DMS53 (cell line): Measurements from ENCODE around the gene NME9.
A peak's percentile ranks its signal among the peaks of the same experiment; 100 is the strongest.
"Not testable (repeated sequence)": the region's sequence is repeated elsewhere in the genome, so short reads cannot be mapped to it uniquely, and the experiment has no call there.

Experiments
- DNase-seq: peaks from one replicate; lab custom pipeline; 2025; lab: John Stamatoyannopoulos, UW

Gene NME9, protein sequence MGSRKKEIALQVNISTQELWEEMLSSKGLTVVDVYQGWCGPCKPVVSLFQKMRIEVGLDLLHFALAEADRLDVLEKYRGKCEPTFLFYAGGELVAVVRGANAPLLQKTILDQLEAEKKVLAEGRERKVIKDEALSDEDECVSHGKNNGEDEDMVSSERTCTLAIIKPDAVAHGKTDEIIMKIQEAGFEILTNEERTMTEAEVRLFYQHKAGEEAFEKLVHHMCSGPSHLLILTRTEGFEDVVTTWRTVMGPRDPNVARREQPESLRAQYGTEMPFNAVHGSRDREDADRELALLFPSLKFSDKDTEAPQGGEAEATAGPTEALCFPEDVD

GRCh38 chr3:138329127-138329983, at the start of gene NME9:
NME9 (minus strand) TSS chr3:138329851; CDS start chr3:138329335, 516 bp downstream.
- DNase-seq, result peak; percentile 90

- no peak for DNase-seq
These were observed 49.3 kb upstream of the NME9 start for GRCh38 chr3:138378990-138379389.

- DNase-seq, result no peak
These were observed 48.7 kb upstream of the NME9 start for GRCh38 chr3:138378331-138378730.

GRCh38 chr3:138377804-138378203, 48.2 kb upstream of the NME9 start:
- DNase-seq, result no peak

DNA sequence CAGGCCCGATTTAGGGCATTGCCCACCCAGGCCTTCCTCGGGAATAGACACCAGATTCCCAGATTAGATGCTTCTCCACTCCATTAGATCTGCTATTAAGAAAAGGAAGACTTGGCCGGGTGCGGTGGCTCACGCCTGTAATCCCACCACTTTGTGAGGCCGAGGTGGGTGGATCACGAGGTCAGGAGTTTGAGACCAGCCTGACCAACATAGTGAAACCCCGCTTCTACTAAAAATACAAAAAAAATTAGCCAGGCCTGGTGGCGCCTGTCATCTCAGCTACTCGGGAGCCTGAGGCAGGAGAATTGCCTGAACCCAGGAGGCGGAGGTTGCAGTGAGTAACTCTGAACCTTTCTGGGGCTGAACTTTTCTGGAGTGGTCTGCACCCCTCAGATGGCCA, 47.6 kb upstream of the NME9 start:
- DNase-seq, result not testable (repeated sequence)

DNA sequence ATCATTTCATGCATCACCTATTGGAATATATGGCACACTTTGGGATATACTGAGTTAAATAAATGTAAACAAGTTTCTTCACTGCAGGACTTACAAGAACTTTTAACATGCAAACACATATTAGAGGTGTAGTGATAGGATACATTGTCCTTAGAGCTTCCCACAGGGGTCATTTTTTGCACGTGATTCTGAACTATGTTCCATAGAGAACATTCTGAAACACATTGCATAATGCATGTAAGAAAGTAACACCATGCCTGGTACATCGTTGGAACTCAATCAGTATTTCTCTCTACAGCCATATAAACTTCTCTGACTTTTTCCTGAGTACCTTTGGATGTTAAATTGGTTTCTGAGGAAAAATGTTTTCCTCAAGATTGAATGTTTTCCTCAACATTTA, 47.0 kb upstream of the NME9 start:
- DNase-seq, result no peak

- DNase-seq, result no peak
These were observed 45.8 kb upstream of the NME9 start for GRCh38 chr3:138375447-138375846.

- no peak for DNase-seq
These were observed 45.0 kb upstream of the NME9 start for GRCh38 chr3:138374573-138375134.

DNA sequence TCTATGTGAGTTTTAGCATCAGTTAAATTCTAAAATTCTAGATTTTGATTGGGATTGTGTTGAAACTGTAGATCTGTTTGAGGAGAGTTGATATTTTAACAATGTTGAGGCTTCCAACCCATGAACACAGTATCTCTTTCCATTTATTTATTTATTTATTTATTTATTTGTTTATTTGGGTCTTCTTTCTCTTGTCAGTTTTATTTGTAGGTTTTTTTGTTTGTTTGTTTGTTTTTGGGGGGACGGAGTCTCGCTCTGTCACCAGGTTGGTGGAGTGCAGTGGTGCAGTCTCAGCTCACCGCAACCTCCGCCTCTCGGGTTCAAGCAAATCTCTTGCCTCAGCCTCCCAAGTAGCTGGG, 44.1 kb upstream of the NME9 start:
- no peak for DNase-seq

DNA sequence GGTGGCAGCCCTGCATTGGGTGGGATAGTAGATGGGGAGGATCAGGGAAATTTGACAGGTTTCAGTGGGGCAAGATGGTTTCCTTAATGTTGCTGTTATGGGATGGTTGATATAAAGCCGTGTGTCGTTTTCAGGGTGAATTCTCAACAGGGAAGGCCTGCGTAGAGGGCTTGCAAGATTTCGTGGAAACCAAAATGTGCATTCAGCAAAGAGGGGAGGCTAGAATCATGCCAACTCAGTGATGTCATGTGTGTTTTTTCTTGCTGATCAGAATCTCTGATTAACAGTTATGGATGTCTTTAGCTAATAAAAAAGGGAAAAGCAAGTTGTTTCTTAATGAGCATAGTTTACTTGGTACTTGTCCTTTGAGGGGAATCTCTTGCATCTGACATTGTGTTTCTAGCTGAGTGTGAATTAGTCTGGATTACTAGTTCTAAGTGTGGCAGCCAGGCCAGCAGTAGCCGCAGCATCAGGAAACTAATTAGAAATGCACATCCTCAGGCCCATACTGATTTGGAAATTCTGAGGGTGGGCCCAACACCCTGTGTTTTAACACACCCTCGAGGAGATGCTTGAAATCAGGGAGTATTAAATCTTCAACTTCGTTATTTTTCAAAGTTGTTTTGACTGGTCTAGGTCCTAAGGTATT, 43.6 kb upstream of the NME9 start:
- no peak for DNase-seq

DNA sequence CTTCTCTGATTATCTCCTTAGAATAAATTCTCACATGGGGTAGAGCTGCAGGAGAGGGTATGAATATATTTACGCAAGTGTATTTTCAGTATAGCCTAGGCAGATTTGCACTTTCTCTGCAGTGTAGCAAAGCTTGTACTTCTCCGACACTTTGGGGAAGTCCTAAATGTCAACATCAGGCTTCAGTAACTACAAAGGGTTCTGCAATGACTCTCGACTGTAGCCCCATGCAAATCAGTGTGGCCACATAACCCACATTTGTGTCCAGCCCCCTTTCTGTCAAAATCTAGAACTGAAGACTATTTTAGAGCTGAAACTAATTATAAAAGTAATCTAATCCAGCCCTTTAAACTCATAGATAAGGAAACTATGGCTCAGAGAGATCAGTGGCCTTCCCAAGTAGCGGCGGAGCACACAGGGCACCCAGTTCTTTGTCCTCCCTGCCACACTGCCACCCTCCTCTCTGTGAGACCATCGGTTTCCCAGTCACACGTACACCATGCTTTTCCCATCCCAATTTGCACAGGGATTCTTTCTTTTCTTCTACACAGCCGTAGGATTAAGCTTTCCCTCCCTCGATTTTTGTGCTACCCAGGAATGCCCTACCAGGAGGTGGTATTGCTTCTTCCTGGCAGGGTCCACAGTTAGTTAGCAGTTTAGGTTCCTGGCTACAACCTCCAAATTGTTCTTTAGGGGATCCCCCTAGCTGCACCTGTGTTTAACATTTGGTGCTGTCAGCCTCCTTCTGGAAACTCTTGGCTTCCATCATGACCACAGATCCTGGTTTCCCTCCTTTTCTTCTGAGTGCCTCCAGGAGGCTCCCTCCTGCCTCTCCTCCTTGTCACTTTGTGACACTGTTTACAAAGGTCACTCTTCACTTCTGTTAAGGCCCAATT, 41.7 kb upstream of the NME9 start:
- no peak for DNase-seq

GRCh38 chr3:138370321-138370720, 40.7 kb upstream of the NME9 start:
- DNase-seq, result no peak

GRCh38 chr3:138369151-138369900, 39.7 kb upstream of the NME9 start:
- DNase-seq, result no peak

DNA sequence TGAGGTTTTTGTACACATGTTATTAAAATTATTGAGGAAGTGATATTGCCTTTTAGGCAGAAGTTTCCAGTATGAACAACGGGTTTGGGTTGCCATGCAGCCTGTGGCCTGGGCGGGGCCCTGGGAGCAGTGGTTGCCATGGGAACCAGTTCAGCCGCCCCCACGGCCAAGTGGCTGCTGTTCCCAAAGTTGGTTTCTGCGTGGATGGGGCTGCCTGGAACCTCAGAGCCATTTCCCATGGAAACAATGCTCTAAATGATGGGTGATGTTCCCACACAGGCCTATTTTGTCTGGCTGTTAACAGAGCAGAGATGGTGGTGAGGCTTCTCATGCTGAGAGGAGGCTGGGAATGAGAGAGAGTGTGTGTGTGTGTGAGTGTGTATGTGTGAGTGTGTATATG, 38.3 kb upstream of the NME9 start:
- DNase-seq, result no peak

DNA sequence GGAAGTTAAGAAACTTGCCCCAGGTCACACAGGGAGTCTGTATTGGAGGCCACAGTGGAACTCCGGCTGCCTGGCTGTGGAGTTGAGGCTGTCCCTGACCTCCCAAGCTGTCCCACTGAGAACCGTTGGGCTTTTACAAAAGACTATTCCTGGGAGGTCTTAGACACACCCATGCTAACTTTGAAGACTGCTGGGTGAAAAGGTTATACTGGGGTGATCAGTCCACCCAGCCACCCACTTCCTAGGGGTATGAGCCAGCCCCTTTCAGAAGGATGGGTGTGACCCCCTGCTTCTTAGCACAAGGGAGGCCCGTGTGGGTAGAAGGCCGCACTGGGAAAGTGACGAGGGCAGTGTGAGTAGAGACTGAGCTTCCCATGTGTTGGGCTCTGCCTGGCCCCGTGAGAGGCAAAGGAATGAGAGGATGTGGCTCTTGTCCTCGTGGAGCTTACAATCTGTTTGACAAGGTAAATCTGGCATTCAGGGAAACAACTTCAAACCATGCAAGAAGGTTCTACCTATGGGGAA, 37.7 kb upstream of the NME9 start:
- no peak for DNase-seq

DNA sequence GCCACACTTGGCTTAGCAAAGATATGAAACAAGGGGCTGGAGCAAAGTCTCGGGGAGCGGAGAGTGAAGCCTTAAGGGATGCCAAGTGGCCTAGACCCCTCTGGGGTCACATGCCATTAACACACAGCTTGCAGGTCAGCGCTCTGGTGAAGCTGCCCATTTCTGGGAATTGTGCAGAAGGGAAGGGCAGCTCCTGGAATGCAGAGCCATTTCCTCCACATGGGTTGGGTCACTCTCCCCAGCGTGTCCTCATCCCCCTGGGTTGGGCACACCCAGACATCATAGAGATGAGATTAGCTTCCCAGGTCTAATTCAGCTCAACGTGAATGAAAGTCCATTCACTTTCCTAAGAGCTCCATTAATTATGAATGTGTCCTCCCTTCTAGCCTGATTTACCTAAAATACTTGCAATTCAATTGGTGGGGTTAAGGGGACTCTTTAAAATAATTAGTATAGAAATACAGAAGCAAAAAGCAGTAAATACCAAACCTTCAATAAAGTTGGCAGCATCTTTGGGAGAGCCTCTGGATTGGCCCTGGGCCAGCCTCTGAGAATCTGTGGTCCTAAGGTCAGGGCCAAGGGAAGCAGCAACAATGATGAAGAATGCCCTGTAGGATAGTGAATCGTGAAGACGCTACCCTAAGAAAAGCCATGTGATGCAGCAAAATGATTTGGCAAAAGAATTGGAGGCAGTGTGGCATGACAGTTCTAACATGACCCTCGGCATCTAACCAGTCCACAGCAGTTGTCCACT, 36.5 kb upstream of the NME9 start:
- DNase-seq, result no peak

DNA sequence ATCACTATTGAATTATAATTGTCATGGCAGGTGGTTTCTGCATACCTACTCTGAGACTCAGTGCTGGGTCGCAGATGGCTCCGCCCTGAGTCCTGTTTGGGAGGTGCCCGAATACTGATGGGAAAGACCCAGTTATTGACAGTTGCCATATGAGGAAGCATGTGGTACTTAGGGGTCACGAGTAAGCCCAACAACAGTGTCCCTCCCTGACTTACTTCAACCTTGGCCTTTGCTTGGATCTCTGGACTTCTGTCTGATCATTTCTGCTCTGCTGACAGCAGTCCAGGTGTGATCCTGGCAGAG, 35.6 kb upstream of the NME9 start:
- no peak for DNase-seq

DNA sequence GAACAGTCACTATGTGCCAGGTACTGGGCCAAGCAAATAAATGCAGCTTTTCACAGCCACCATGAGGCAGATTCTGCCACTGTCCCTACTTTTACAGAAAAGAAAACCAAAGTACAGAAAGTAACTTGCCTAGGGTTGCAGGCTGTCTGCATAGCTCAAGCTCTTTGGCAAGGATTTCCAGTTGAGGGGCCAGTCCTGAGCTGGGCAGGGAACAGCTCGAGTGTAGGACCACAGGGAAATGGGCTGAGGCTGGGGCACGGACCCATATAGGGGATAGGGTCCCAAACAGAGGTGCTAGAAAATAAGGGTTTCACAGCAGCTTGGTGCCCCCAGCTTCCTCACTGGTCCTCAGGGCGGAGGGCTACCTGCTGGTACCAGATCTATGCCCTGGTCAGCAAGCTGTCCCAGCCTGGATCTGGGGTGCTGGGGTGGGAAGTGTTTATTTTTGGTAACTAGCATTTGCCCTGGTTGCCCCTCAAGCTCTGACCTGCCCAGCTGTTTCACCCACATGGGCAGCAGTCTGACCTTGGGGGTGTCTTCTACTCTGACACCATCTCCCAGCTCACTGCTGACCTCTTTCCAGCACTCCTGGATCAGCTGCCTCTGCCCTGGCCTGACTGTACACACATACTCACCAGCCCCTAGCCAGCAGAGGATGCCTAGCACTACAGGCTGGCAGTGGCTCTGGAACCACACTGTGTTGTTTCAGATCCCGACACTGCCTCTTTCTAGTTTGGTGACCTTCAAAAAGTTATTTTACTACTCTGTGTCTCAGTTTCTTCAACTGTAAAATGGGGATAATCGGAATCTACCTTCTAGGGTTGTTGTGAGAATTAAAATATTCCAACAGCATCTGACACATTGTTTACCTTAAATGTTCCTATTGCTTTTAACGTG, 35.0 kb upstream of the NME9 start:
- DNase-seq, result no peak

DNA sequence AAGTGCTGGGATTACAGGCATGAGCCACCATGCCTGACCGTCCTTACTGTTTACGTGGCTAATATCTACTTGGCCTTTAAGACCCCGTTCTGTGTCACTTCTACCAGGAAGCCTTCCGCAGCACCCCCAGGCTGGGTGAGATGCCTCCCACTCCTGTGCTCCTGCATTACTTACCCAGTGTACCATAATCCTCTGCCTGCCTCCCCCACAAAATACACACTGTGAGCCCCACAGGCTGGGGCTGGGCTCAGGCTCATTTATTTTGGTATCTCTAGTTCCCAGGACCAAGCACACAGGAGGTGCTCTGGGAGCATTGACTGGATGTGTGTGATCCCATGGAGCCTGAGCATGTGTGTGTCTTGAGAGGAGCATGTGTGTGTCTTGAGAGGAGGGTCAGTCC, 33.7 kb upstream of the NME9 start:
- DNase-seq, result no peak
